ENCODE measurements around the gene ABLIM1.

GRCh38 chr10:114559636-114560035 lies 98.4 kb downstream of the ABLIM1 start:
- no peak for TF ChIP-seq POLR2A (IDR thresholded peaks at IDR 0.05)
- TF ChIP-seq CTCF (IDR thresholded peaks at IDR 0.05): no peak
- TF ChIP-seq EP300 (IDR thresholded peaks at IDR 0.05): no peak
